AG09319 (cell line): ENCODE results near the gene ZNF133.
"Not testable (repeated sequence)": the region's sequence is repeated elsewhere in the genome, so short reads cannot be mapped to it uniquely, and the experiment has no call there.

Experiments
- DNase-seq: peaks from one replicate; pipeline ENCODE4 v3.0.0-alpha.2; 2010; ENCODE audit warnings: low read depth; ENCODE audit errors: extremely low read depth
- TF ChIP-seq, protein P1 (sequence below): IDR thresholded peaks from 2 replicates; pipeline ENCODE4 v1.5.1; 2011; ENCODE audit warnings: low read depth, mild to moderate bottlenecking, inconsistent platforms, low read length, moderate library complexity

The ZNF133 gene

DNA sequence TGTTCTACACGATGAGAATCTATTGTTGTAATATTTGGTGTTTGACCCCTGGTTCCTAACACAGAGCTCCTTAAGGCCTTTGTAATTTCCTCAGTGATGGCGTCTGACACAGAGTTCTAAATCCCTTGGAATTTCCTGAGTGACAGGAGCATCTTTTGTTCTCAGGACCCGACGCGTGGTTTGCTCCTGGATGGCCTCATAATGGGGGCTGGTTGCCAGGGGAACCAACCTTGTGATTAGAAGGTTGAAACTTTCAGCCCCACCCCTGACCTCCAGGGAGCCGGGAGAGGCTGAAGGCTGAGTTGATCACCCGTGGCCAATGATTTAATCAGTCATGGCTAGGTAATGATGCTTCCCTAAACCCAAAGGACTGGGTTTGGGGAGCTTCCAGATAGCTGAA lies 20.5 kb upstream of the ZNF133 start:
- no peak for DNase-seq
- TF ChIP-seq, protein P1, sequence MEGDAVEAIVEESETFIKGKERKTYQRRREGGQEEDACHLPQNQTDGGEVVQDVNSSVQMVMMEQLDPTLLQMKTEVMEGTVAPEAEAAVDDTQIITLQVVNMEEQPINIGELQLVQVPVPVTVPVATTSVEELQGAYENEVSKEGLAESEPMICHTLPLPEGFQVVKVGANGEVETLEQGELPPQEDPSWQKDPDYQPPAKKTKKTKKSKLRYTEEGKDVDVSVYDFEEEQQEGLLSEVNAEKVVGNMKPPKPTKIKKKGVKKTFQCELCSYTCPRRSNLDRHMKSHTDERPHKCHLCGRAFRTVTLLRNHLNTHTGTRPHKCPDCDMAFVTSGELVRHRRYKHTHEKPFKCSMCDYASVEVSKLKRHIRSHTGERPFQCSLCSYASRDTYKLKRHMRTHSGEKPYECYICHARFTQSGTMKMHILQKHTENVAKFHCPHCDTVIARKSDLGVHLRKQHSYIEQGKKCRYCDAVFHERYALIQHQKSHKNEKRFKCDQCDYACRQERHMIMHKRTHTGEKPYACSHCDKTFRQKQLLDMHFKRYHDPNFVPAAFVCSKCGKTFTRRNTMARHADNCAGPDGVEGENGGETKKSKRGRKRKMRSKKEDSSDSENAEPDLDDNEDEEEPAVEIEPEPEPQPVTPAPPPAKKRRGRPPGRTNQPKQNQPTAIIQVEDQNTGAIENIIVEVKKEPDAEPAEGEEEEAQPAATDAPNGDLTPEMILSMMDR = no peak

- TF ChIP-seq, protein P1 = no peak
- DNase-seq = no peak
Observed at GRCh38 chr20:18271160-18271559, 17.2 kb upstream of the ZNF133 start.

DNA sequence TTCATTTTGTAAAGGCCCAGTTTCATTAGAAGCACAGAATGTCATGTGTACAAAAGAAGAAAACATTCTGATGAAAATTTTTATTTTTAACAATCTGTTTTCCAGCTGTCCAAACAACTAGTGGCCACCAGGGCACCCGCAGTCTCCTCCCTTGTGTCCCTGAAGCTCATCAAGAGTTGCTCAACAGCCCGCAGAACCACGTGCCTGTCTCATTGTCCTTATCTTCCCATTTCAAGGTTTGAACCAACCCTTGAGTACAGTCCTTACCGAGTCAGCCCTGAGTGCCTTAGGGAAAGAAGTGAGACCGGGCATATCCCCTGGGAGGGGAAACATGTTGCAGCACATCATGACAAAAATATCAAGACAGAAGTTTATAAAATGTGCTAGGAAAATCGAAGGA lies 15.9 kb upstream of the ZNF133 start:
- TF ChIP-seq, protein P1 = no peak
- no peak for DNase-seq

DNA sequence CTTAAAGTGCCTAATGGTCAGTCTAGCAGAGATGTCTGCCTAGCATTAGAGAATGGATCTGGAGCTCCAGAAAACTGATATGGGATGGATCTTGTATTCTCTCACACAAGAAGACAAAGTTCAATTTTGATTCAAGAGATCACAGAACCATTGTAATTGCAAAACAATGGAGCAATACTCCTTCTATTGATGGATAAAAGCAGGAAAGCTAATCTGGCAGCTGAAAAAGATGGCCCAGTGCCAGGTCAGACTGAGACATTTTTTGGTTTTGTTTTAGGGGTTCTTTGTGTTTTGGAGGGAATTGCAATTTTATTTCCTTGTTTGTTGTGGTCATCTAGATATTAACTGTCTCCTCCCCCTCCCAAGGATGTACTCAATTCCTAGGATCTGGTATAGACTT lies 14.6 kb upstream of the ZNF133 start:
- no peak for DNase-seq

GRCh38 chr20:18275960-18276359 lies 12.4 kb upstream of the ZNF133 start:
- DNase-seq = not testable (repeated sequence)

More for the DNA sequence above, 14.6 kb upstream of the ZNF133 start:
- TF ChIP-seq, protein P1 = no peak

- DNase-seq = peak; percentile 14
- TF ChIP-seq, protein P1 = peak; percentile 96
Observed at GRCh38 chr20:18276821-18277220, 11.5 kb upstream of the ZNF133 start.

DNA sequence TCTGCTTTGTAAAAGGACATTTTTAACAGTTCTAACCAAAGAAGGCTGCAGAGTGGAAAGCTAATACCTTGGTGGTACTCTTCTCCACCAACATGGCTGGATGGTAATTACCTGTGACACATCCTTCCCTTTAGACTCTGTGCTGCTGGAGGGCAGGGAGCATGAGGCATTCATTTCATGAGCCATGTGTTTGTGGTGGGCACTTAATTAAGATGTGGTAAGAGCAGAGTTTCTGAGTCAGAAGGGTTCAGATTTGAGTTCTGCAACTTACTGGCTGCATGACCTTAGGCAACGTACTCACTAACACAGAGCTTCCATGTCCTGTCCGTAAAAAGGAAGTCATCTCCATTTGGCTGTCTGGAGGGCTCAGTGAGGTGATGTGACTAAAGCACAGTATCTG lies 9.1 kb upstream of the ZNF133 start:
- DNase-seq = no peak
- TF ChIP-seq, protein P1 = no peak

DNA sequence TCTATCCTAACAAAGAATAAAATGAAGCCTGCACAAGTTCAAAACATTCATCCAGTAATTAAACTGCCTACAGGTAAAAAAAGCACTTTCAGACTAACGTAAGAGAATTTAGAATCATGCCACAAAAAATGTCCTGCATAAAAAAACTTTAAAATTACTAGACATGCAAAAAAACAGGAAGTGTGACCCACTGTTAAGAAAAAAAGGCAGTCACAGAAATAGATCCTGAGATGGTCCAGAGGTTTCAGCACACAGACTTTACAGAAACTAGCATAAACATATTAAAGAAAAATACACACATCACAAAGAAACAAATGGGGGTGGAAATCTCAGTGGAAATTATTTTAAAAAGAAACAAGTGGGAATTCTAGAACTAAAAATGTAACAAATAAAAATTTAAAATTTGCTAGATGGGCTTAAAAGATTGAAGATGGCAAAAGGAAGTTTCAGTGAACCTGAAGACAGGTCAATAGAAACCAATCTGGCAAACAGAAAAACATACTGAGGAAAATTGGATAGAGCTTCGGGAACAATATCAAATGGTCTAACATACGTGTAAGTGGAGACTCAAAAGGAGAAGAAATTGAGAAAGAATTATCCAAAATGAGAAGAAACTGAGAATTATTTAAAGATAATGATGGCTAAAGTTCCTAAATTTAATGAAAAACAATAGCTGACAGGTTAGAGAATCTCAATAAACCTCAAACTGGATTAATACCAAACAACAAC lies 3.4 kb upstream of the ZNF133 start:
- no peak for DNase-seq
- TF ChIP-seq, protein P1 = no peak
